ENCODE results near the gene ASH1L.
A peak's percentile ranks its signal among the peaks of the same experiment; 100 is the strongest.

Gene ASH1L

DNA sequence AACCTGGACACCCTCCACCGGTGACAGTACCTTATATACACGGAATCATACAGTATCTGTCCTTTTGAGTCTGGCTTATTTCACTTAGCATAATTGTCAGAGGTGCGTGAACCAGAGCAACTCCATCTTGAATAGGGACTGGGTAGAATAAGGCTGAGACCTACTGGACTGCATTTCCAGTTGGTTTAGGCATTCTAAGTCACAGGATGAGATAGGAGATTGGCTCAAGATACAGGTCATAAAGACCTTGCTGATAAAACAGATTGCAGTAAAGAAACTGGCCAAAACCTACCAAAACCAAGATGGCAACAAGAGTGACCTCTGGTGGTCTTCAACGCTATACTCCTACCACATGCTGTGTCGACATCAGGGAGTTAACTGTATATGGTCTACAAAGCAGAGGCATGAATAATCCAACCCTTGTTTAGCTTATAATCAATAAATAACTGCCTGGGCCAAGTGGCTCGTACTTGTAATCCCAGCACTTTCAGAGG is 255.3 kb downstream of the ASH1L start:
- DNase-seq (ENCODE audit: low spot score) = peak; percentile 41

DNA sequence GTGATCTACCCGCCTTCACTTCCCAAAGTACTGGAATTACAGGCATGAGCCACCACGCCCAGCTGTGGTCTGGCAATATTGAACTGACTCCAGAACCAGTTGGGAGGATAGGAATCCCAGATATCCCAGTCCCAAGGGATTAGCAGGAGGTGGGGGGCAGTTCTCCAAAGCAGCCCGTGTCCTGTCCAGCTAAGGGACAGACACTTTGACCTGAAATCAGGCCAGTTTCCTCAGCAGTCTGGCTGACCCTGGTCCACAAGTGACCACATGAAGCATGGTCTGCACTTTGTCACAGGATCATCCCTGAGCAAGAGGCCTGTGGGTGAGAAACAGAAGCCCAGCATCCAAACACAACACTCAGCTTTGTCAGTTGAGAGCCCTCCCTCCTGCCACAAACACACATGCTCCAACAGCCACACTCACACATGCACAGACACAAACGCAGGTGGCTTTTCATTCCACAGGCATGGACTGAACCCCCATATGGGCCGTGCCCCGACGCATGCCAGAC is 256.7 kb downstream of the ASH1L start:
- DNase-seq (ENCODE audit: low spot score) = peak; percentile 68

DNA sequence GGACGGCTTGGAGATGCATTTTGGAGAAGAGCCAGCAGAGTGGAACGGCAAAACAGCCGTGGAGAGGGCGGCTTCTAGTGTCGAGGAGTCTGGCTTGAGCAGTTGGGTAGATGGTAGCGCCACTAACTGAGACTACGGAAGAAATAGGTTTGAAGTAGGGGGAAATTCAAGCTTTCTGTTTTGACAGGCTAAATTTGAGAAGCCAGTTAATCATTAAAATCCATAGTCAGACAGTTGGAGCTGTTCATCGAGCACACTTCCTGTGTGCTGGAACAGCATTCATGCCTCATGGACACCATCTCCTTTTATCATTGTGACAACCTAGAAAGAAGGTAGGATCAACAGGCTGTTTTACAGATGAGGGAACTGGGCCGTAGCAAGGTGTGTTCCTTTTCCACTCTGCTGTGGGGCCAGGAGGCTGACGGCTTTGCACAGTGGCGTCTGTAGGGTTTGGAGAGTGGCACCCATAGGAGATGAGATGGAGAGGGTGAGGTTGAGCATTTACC is 258.0 kb downstream of the ASH1L start:
- no peak for DNase-seq (ENCODE audit: low spot score)

DNA sequence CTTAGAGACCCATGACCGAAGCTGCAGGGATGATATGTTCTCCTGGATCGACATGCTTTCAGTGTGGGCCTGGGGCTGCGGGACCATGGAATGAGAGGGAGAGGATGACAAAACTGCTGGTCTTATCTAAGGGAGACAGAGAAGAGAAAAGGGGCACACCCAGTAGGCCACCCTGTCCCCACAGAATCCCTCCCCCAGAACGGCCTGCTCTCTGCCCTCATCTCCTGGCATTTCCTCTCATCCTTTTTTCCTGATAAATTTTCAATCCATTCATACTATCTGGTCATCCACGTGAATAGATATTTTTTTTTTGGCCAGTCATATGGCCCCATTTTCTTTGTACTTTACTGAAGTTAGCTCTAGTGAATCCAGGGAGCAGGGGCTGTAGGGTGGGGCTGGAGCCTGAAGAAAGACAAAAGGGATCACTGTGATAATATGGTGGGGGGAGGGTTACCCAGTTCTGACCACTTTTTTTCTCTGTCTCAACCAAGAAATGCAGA is 261.2 kb downstream of the ASH1L start, which contains the start of gene PKLR:
TSS of gene PKLR (minus strand) at position 97 of the 500 bp plus-strand sequence. CDS start at position 54, 43 bp downstream.
- no peak for DNase-seq (ENCODE audit: low spot score)

DNA sequence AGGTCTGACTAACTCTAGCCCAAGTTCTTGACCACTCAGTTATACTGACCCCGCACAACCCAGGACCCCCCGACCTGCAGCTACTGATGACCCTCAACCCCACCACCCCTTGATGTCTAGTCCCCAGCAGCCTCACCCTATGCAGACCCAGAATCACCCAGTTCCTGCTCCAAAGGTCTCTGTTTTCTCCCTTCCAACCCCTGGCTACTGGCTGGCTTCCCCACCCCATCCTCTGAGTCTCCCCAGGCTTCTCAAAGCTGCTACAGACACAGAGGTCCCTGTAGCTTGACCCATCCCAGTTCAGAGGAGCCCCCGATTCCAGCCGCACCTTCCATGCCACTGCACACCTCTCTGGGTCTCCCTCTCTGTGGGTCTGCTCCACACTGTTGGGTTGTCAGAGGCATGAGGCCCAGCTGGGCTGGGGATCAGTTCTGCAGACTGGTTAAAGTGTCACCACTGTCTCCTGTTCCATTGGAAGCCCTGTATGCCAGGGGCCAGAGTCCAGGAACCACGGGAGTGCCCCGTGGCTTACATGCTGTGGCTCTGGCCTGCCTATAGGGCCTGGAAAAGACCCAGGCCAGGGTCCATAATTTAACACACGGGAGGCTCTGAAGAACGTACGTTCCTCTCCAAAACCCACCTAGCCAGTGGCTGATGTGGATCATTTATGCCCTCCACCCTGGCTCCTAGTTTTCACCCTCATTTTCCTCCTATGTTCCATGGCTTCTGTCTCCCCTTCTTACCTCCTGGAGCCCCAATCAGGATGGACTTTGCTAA is 261.9 kb downstream of the ASH1L start:
- no peak for DNase-seq (ENCODE audit: low spot score)

DNA sequence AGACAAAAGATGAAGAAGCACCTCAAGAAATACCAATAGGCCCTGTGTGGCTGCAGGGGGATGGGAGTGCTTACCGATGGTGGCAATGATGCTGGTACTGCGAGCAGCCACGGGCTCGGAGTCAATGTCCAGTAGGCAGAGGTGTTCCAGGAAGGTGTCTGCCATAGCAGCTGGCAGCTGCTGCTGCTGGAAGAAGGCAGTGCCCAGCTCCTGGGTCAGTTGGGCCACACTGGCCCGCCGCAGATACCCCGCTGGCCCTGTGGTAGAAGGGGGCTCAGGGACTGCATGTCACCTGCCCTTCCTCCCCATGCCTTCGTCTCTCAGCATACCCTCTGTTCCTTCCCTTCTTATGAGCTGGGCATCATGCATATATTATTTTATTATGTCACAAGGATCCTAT is 262.6 kb downstream of the ASH1L start:
- DNase-seq (ENCODE audit: low spot score) = no peak

DNA sequence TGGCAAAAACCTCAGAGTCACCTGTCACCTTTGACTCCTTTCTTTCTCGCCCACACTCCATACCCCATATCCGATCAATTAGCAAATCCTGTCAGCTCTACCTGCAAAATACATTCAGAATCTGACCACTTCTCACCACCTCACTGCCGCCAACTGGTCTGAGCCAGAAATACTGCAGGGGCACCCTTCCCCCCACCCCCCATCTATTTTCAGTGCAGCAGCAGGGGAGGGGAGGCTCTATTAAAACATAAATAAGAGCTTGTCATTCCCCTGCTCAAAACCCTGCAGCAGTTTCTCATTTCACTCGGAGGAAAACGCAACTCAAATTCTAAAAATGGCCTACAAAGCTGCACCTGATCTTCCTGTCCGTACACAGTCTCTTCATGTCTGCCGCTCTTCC is 265.2 kb downstream of the ASH1L start:
- no peak for DNase-seq (ENCODE audit: low spot score)

DNA sequence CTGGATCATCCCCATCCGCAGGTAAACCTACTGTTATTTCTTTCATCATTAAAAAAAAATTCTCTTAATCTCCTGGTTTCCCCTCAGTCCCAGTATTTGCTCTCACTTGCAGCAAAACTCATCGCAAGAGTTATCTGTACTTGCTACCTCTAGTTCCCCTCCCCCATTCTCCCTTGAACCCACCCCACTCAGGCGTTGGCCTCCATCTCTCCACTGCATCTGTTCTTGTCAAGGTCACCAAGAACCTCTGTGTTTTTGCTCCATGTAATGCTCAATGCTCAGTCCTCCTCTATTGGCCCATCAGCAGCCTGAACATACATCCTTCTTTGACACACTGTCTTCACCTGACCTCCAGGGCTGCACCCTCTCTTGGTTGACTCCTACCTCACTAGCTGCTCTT is 265.9 kb downstream of the ASH1L start:
- no peak for DNase-seq (ENCODE audit: low spot score)

DNA sequence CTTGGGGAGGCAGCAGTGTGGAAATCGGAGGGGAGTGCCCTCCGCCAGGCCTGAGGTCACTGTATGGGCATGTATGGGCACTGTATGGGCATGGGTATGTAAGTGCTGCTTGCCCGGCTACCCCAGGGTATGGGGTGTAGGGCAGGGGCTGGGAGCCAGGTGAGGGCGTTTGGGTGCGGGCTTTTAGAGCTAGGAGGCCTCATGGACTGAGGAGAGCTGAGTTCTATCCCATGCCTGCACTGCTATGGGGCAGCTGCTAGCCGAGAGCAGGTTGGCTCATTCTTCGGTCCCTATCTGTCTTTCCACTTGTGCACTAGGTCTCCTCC is 266.7 kb downstream of the ASH1L start:
- no peak for DNase-seq (ENCODE audit: low spot score)

DNA sequence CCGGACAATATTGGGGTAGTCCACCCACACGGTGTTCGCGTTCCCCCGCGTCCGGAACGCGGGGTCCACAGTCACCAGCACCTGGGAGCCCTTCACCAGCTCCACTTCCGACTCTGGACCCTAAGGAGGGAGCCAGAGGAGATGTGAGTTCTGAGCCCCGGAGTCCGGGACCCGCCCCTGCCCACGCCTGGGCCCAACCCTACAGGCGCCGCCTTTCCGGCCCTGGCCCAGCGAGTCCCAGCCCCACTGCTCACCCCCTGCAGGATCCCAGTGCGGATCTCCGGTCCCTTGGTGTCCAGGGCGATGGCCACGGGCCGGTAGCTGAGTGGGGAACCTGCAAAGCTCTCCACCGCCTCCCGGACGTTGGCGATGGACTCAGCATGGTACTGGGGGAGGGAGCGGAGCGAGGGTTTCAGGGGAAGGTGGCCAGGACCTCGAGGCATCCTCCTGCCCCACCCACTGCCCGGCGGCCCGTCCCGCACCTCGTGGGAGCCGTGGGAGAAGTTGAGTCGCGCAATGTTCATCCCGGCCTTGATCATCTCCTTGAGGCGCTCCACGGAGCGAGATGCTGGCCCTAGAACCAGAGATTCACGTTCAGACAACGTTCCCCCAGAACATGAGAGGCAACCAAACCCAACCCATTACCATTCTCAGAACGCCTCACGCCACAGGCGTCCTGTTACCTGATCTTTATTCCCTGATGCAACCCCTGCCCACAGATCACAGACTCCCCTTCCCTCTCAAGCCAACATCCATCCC is 267.2 kb downstream of the ASH1L start:
- no peak for DNase-seq (ENCODE audit: low spot score)

DNA sequence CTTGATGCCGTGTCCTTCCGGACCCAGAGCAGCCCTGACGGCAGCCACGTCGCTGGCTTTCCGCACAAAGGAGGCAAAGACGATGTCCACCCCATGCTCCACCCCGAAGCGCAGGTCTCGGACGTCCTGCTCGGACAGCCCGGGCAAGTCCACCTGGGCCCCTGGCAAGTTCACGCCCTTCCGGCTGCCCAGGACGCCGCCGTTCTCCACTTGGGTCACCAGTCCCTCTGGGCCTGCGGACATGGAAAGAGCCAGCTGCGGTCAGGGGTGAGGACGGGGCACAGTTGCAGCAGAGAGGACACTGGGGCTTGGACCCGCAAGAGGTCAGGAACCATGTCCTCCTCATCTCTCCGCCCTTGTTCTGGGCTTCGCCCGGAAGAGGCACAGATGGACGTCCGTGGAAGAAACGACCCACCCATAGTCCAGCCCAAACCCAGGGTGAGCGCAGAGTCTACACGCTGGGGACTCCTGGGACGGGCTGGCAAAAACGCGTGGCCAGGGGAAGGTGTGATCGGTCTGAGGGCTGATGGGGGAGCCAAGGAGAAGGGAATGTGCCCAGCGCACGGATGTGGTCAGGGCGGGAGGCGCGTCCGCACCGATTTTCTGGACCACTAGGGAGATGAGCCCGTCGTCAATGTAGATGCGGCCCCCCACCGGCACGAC is 268.0 kb downstream of the ASH1L start:
- no peak for DNase-seq (ENCODE audit: low spot score)

DNA sequence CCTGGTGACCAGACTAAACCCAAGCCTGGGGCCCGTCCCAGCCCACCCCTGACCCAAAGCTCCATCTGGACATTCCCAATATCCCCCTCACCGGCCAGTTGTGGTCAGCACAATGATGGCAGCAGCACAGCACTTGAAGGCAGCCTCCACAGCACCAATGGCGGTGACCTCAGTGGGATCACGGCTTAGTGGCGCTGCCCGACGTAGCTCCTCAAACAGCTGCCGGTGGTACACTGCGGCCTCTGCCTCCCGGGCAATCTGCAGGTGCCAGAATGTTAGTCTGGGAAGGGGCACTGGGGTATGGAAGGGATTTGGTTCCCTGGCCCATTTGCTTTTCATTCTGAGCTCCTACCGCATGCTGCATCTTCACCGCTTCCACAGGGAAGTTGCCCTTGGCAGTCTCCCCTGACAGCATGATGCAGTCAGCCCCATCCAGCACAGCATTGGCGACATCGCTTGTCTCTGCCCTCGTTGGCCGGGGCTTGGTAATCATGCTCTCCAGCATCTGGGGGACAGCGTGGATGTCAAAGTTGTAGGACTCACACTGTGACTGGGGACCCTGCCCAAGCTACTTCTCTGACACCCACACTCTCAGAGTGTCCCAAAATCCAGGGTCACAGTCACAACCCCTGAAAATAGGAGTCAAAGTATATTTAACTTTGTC is 269.4 kb downstream of the ASH1L start:
- no peak for DNase-seq (ENCODE audit: low spot score)

DNA sequence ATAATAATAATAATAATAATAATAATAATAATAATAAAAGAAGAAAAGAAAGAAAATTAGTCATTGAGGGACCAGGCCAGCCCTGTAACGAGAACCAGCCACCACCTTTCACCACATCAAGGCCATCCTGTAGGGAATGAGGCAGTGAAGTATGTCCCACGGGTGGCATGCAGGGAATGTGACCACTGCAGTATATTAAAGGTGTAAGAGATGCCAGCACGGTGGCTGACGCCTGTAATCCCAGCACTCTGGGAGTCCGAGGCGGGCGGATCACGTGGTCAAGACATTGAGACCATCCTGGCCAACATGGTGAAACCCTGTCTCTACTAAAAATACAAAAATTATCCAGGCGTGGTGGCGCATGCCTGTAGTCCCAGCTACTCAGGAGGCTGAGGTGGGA is 271.6 kb downstream of the ASH1L start:
- DNase-seq (ENCODE audit: low spot score) = peak; percentile 52

DNA sequence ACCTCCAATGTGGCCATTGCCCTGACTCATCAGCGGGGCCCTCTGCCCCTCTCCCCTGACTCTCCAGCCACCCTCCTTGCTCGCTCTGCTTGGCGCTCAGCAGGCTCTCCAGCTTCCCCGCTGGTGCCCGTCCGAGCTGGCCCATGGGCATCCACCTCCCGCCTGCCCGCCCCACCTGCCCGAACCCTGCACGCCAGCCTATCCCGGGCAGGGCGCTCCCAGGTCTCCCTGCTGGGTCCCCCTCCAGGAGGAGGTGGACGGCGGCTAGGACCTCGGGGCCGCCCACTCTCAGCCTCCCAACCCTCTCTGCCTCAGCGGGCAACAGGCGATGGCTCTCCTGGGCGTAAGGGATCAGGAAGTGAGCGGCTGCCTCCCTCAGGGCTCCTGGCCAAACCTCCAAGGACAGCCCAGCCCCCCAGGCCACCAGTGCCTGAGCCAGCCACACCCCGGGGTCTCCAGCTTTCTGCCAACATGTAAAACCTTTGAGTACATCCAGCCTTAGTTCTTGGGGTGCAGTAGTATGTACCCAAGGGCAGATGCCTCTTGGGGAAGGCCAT is 274.5 kb downstream of the ASH1L start:
- no peak for DNase-seq (ENCODE audit: low spot score)

DNA sequence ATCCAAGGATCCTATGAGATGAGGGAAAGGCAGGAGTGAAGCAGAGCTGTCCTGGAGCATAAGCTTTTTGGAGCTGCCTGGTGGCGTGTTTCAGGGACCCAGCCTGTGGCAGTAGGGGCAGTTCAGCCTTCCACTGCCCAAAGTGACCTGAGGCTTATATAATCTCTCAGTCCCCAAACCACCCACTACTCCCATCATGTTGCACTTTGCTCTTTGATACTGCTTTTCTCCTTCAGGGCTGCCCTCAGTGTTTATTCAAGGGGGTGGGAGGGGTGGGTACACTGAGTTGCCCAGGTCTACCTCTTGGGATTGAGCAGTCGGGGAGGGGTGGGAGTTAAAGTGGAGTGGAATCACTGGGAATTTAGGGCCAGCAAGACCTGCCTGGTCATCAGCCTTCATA is 276.1 kb downstream of the ASH1L start:
- DNase-seq (ENCODE audit: low spot score) = no peak

DNA sequence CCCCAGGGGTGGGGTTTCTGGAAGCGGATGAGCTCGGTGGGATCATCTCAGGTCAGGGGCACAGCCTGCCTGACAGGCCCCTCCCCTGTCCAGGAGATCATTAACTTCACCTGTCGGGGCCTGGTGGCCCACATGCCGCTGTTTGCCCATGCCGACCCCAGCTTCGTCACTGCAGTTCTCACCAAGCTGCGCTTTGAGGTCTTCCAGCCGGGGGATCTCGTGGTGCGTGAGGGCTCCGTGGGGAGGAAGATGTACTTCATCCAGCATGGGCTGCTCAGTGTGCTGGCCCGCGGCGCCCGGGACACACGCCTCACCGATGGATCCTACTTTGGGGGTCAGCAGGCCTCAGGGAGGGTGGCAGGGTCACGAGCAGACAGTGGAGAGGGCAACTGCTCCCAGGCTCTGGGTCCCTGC is 277.0 kb downstream of the ASH1L start:
- DNase-seq (ENCODE audit: low spot score) = no peak
